IMR-90 (cell line): ENCODE measurements around the gene MCF2L2. TPM values are rescaled to one million over a fixed set of nuclear protein-coding genes. Genes with fewer than 3 reads are reported as not detected.

Experiments
- ATAC-seq: fragments of 200-7000 bp; cut with Tn5 transposase; 2 replicates; pipeline ENCODE4 v1.9.1; 2020; ENCODE audit warnings: low read depth, mild to moderate bottlenecking, moderate library complexity
- BruUV-seq: library from RNA; stranded (reverse); fragments of 400-500 nt; replicated peaks from 2 replicates; lab custom pipeline; 2021; lab: Mats Ljungman, UMichigan
- CTCF ChIA-PET: fragments of 300-600 bp; formaldehyde crosslinking; extraction: SDS; loops from one replicate; lab custom pipeline; 2021; ENCODE audit warnings: antibody characterized with exemption; lab: Yijun Ruan, JAX
- POLR2A ChIA-PET: fragments of 300-600 bp; sonication (Branson Sonifier 250); formaldehyde crosslinking; loops from one replicate; lab custom pipeline; 2022; ENCODE audit warnings: antibody characterized with exemption; ENCODE audit not compliant: unreplicated experiment; lab: Charles Lee
- DNase-seq: peaks from one replicate; pipeline ENCODE4 v3.0.0; 2013
- H2AFZ ChIP-seq: replicated peaks from 2 replicates; pipeline ENCODE3; 2013; ENCODE audit warnings: low read length, mild to moderate bottlenecking; ENCODE audit not compliant: poor library complexity
- H2AK5ac ChIP-seq: 2 replicates; pipeline ENCODE4 v1.6.1; 2013; ENCODE audit warnings: low read depth, low read length, inconsistent platforms
- H2AK9ac ChIP-seq: replicated peaks from 2 replicates; pipeline ENCODE3; 2013; ENCODE audit warnings: mild to moderate bottlenecking, low read depth, low read length, moderate library complexity; ENCODE audit not compliant: poor library complexity
- H2BK120ac ChIP-seq: 2 replicates; pipeline ENCODE4 v1.6.1; 2013; ENCODE audit warnings: low read depth, low read length, inconsistent platforms
- H2BK15ac ChIP-seq: 3 replicates; pipeline ENCODE4 v1.6.1; 2013; ENCODE audit warnings: low read depth, low read length, inconsistent platforms
- H2BK20ac ChIP-seq: 2 replicates; pipeline ENCODE4 v1.6.1; 2013; ENCODE audit warnings: low read depth, mild to moderate bottlenecking, inconsistent platforms, low read length, moderate library complexity
- H2BK5ac ChIP-seq: 2 replicates; pipeline ENCODE4 v1.6.1; 2013; ENCODE audit warnings: mild to moderate bottlenecking, low read depth, low read length, inconsistent platforms; ENCODE audit not compliant: poor library complexity, severe bottlenecking
- H3K14ac ChIP-seq: replicated peaks from 2 replicates; pipeline ENCODE4 v1.6.1; 2013; ENCODE audit warnings: low read depth, low read length, inconsistent platforms
- H3K18ac ChIP-seq: 2 replicates; pipeline ENCODE4 v1.6.1; 2013; ENCODE audit warnings: low read depth, low read length, control low read depth
- H3K23ac ChIP-seq: 2 replicates; pipeline ENCODE4 v1.6.1; 2013; ENCODE audit warnings: low read depth, low read length, inconsistent platforms
- H3K27ac ChIP-seq: 2 replicates; pipeline ENCODE4 v1.5.1; 2013; ENCODE audit warnings: mild to moderate bottlenecking, control low read depth, low read length; ENCODE audit not compliant: insufficient read depth
- H3K27me3 ChIP-seq: 2 replicates; pipeline ENCODE4 v1.6.1; 2013; ENCODE audit warnings: low read length; ENCODE audit not compliant: control insufficient read depth, insufficient read depth
- H3K36me3 ChIP-seq: 2 replicates; pipeline ENCODE4 v1.6.1; 2013; ENCODE audit warnings: low read length, mixed read lengths; ENCODE audit not compliant: control insufficient read depth, insufficient read depth
- H3K4ac ChIP-seq: 2 replicates; pipeline ENCODE4 v1.6.1; 2013; ENCODE audit warnings: low read depth, low read length, inconsistent platforms
- H3K4me1 ChIP-seq: 2 replicates; pipeline ENCODE4 v1.6.1; 2013; ENCODE audit warnings: low read length, mixed read lengths; ENCODE audit not compliant: control insufficient read depth, insufficient read depth
- H3K4me2 ChIP-seq: 2 replicates; pipeline ENCODE4 v1.6.1; 2013; ENCODE audit warnings: low read depth, mild to moderate bottlenecking, control low read depth, low read length, moderate library complexity
- H3K4me3 ChIP-seq: 2 replicates; pipeline ENCODE4 v1.5.1; 2013; ENCODE audit warnings: low read depth, mild to moderate bottlenecking, control low read depth, low read length, moderate library complexity; ENCODE audit not compliant: insufficient read depth
- H3K56ac ChIP-seq: 2 replicates; pipeline ENCODE4 v1.6.1; 2013; ENCODE audit warnings: low read length, inconsistent platforms; ENCODE audit not compliant: insufficient read depth; ENCODE audit errors: extremely low read depth
- H3K79me1 ChIP-seq, 2 experiments: 2 replicates each; pipeline ENCODE4 v1.6.1; 2013; ENCODE audit warnings: low read length in 2 of 2, inconsistent platforms in 1 of 2, low read depth in 1 of 2
- H3K9ac ChIP-seq: 2 replicates; pipeline ENCODE4 v1.6.1; 2013; ENCODE audit warnings: low read depth, low read length, control low read depth
- H3K9me1 ChIP-seq: 2 replicates; pipeline ENCODE4 v1.6.1; 2013; ENCODE audit warnings: low read length, inconsistent platforms; ENCODE audit not compliant: insufficient read depth
- H3K9me3 ChIP-seq: 2 replicates; pipeline ENCODE4 v1.6.1; 2013; ENCODE audit warnings: low read length; ENCODE audit not compliant: control insufficient read depth, insufficient read depth
- H4K20me1 ChIP-seq: 2 replicates; pipeline ENCODE4 v1.6.1; 2013; ENCODE audit warnings: low read length, inconsistent platforms; ENCODE audit not compliant: insufficient read depth
- H4K5ac ChIP-seq: 2 replicates; pipeline ENCODE4 v1.6.1; 2013; ENCODE audit warnings: mild to moderate bottlenecking, low read depth, low read length, control low read depth
- H4K8ac ChIP-seq, 2 experiments: 2 replicates each; pipeline ENCODE4 v1.6.1; 2013; ENCODE audit warnings: low read depth in 2 of 2, low read length in 2 of 2, control low read depth in 1 of 2, inconsistent platforms in 1 of 2
- H4K91ac ChIP-seq: 2 replicates; pipeline ENCODE4 v1.6.1; 2013; ENCODE audit warnings: low read depth, low read length, inconsistent platforms; ENCODE audit not compliant: insufficient read depth
- CHD1 ChIP-seq: IDR thresholded peaks from 2 replicates; pipeline ENCODE4 v1.6.1; 2012; ENCODE audit warnings: low read depth, low read length, improper control_type of control experiment
- CTCF ChIP-seq: conservative IDR thresholded peaks from 2 replicates; pipeline ENCODE4 v1.5.1; 2012; ENCODE audit warnings: mild to moderate bottlenecking, low read depth, low read length, improper control_type of control experiment
- ELK1 ChIP-seq: fragments of 150-350 bp; IDR thresholded peaks from 2 replicates; pipeline ENCODE4 v1.6.1; 2016; ENCODE audit warnings: low read depth, mild to moderate bottlenecking, low read length, moderate library complexity, borderline replicate concordance
- FOS ChIP-seq: fragments of 150-350 bp; IDR thresholded peaks from 2 replicates; pipeline ENCODE4 v1.6.1; 2016; ENCODE audit warnings: low read depth, low read length
- MAFK ChIP-seq: IDR thresholded peaks from 2 replicates; pipeline ENCODE4 v1.6.1; 2012; ENCODE audit warnings: low read depth, low read length, improper control_type of control experiment
- NFE2L2 ChIP-seq: fragments of 150-350 bp; IDR thresholded peaks from 2 replicates; pipeline ENCODE4 v1.6.1; 2016; ENCODE audit warnings: low read depth, mild to moderate bottlenecking, low read length
- RCOR1 ChIP-seq: IDR thresholded peaks from 2 replicates; pipeline ENCODE4 v1.6.1; 2012; ENCODE audit warnings: mild to moderate bottlenecking, low read length, improper control_type of control experiment; ENCODE audit not compliant: insufficient replicate concordance
- RFX5 ChIP-seq: IDR thresholded peaks from 2 replicates; pipeline ENCODE4 v1.8.0; 2012; ENCODE audit warnings: low read depth, mild to moderate bottlenecking, low read length, moderate library complexity
- SMC3 ChIP-seq: fragments of 150-350 bp; IDR thresholded peaks from 2 replicates; pipeline ENCODE4 v1.6.1; 2016; ENCODE audit warnings: low read depth, mild to moderate bottlenecking, antibody characterized with exemption, low read length, moderate library complexity
- USF2 ChIP-seq: fragments of 150-350 bp; IDR thresholded peaks from 2 replicates; pipeline ENCODE4 v1.6.1; 2017; ENCODE audit warnings: mild to moderate bottlenecking, antibody characterized with exemption, low read length, low read depth
- WGBS, 2 experiments: methylation state at CpG; one replicate each; pipeline versions ENCODE4 v1.1.5 to v1.1.7; 2013; ENCODE audit warnings: missing lambda C conversion rate in 2 of 2; ENCODE audit not compliant: insufficient read length in 1 of 2; ENCODE audit errors: extremely low coverage in 2 of 2; 5-methylcytosine and 5-hydroxymethylcytosine counted together
- dilution Hi-C: fragments of 300-500 bp; cut with HindIII; formaldehyde crosslinking; loops from one replicate; pipeline ENCODE4 v1.14.3; 2018; ENCODE audit warnings: low sequenced_read_pairs; ENCODE audit not compliant: unreplicated experiment
- in situ Hi-C: fragments of 300-500 bp; cut with MboI; formaldehyde crosslinking; loops from 3 replicates; pipeline ENCODE4 v1.14.3; 2019; ENCODE audit warnings: low sequenced_read_pairs, inconsistent platforms, mixed read lengths
- intact Hi-C: fragments of 100-400 bp; cut with micrococcal nuclease; formaldehyde crosslinking; loops from 2 replicates; pipeline ENCODE4 v1.10.0; 2022
- polyA plus RNA-seq, 3 experiments: library from polyadenylated mRNA; depleted of rRNA; stranded (reverse); fragments of >200 nt; gene quantifications; 2 replicates each; pipeline ENCODE4 v1.2.3, GENCODE V29; 2012; ENCODE audit warnings: low replicate concordance in 1 of 3
- total RNA-seq: library from RNA; depleted of rRNA; stranded (reverse); fragments of >200 nt; gene quantifications from 2 replicates; pipeline ENCODE4 v1.2.3, GENCODE V29; 2012

Gene MCF2L2
- total and polyA plus RNA-seq, 2 of the 4 experiments (the other 2 are of a cell fraction) = under 0.01 TPM; not detected in 1

- CTCF ChIA-PET = no interaction called here
- ATAC-seq = no peak
Observed at GRCh38 chr3:183267140-183267539, 161.3 kb downstream of the MCF2L2 start.

More at GRCh38 chr3:183267140-183267539, 161.3 kb downstream of the MCF2L2 start:
- no peak overlapping the region for H3K4me3 ChIP-seq
- intact Hi-C loops = no loop called here
- dilution Hi-C loops = no loop called here
- no peak overlapping the region for H2BK5ac ChIP-seq
- H3K79me1 ChIP-seq = no peaks in the 10 kb centered on the region
- no peaks in the 10 kb centered on the region for H3K9me3 ChIP-seq
- no peak overlapping the region for H2BK20ac ChIP-seq
- H2AK9ac ChIP-seq = no peak overlapping the region
- no peak overlapping the region for H3K18ac ChIP-seq
- no peak overlapping the region for H3K27ac ChIP-seq
- in situ Hi-C loops = no loop called here
- H3K56ac ChIP-seq = no peak overlapping the region
- DNase-seq = no peak
- no peak overlapping the region for H4K91ac ChIP-seq
- no peak overlapping the region for H4K8ac ChIP-seq
- no peak overlapping the region for H3K4me2 ChIP-seq
- no peak overlapping the region for H2AK5ac ChIP-seq
- peaks cover 2% of the 10 kb centered on the region; the same call in 1 of the 2 replicates for H3K27me3 ChIP-seq
- H3K23ac ChIP-seq = no peak overlapping the region
- H4K20me1 ChIP-seq = no peaks in the 10 kb centered on the region; the same call in 1 of the 2 replicates
- no TSS peak for BruUV-seq
- WGBS, 2 experiments = 100% methylated on average over 2 of the region's 5 CpGs; no CpG with 5 or more reads in 1 of the 2 experiments
- no peak overlapping the region for H2BK120ac ChIP-seq
- no peak overlapping the region for H3K9ac ChIP-seq
- H3K9me1 ChIP-seq = no peaks in the 10 kb centered on the region
- POLR2A ChIA-PET = no interaction called here
- H2BK15ac ChIP-seq = no peak overlapping the region
- TF ChIP-seq FOS (no peak), USF2 (no peak), RFX5 (no peak), MAFK (no peak), SMC3 (no peak), RCOR1 (no peak), CHD1 (no peak), CTCF (no peak), NFE2L2 (no peak), ELK1 (no peak)
- H2AFZ ChIP-seq = no peak overlapping the region
- no peaks in the 10 kb centered on the region for H3K4me1 ChIP-seq
- no peak overlapping the region for H4K5ac ChIP-seq
- no peak overlapping the region for H3K14ac ChIP-seq
- H3K4ac ChIP-seq = no peak overlapping the region
- no peaks in the 10 kb centered on the region for H3K36me3 ChIP-seq
